ENCODE measurements around the gene GCHFR.

The GCHFR gene

DNA sequence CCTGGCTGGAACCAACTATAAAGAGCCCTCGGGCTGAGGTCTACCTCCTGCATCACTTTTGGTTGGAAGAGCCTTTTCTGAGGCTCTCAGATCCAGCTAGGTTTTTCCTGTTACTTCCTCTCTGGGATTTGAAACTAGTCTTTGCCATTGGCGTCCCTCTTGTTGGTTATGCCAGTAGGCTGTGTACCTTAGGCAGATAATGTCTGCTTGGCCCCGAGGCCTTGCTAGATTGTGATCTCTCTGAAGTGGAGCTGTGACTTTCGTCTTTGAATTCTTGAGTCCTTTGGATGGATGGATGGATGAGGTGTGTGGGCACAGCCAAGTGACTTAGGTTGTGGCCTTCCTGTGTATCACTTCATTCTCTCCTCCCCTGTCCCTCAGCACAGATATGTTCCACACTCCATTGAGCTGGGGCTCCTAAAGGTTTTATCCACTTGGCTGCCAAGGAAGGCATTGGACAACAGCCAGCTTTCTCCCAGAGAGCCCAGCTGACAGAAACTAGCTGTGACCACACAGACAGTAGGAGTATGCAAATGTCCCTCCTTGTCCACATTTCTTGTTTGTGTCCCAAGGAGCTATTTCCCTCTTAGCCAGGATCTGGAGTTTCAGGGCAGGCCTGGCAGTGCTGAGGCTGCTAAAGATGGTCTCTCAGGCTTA is 51.3 kb downstream of the GCHFR start:
- peak; percentile 33 for DNase-seq
